ENCODE results near the gene GRAMD4.

DNA sequence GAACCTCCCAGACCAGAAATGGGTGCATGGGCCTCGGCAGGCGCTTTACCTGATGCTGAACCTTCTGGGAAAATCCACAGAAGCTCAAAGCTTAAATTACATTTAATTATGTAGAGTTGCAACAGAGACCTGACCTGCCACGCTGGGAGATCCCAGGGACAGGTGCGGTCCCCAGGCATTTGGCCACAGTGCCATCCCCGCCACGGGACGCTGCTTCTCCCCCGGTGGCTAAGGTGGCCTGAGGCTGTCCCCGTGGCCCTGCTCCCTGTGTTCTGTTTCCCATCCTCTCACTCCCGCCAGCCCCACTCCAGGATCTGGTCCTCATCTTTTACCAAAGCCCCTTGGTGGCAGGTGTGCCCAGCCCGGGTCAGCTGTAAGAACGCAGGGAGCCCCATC lies 39.6 kb downstream of the GRAMD4 start:
- no peak for TF ChIP-seq CTCF (conservative IDR thresholded peaks at IDR 0.05; ENCODE audit: low read depth, low read length)
- TF ChIP-seq EZH2 (IDR thresholded peaks at IDR 0.05; ENCODE audit: low read length, unreplicated experiment), result no peak
- no peak for TF ChIP-seq EZH2phosphoT487 (IDR thresholded peaks at IDR 0.05; ENCODE audit: borderline replicate concordance, low read length)
